ENCODE data around the gene SVIL. TPM values are rescaled to one million over a fixed set of nuclear protein-coding genes. Genes with fewer than 3 reads are reported as not detected.

SVIL gene
- total RNA-seq, 1 donor = 7.8 TPM

DNA sequence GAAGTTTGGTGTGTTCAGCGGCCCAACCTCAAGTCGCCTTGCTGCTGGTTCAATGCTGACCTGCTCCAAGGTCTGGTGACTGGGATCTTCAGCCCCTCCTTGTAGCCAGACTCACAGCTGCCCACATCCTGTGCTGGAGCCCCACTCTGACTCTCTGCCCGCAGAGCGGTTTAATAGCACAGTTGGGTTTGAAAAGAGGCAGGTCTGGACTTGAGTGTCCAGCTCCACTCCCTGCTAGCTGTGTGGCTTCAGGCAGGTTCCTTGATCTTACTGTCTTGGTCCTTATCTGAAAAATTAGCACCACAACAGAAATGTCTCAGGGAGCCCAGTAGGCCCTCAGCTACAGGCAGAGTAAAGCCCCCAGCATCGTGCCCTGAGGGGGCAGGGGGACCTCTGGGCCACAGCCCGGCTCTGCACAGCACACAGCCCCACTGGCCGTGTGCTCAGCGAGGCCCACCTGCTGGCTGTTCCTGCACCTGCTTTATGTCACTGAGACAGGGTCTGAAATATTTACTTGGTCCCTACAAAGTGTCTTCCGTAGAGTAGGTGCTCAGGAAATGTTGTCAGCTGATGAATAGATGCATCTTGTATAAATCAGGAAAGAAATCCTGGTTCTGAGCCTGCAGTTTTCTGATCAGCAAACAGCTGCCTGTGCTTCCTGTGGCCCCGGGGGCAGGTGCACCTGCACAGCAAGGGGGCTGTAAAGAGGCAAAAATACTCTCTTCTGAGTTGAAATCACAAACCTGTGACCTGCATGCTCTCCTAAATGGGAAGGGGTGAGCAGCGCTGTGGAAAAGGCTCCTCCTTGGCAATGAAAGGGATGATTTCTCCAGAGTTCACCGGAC lies 155.5 kb downstream of the SVIL start:
- H3K4me3 ChIP-seq (ENCODE audit: low read depth, low read length) = no peak overlapping the region
- TF ChIP-seq, protein P1, sequence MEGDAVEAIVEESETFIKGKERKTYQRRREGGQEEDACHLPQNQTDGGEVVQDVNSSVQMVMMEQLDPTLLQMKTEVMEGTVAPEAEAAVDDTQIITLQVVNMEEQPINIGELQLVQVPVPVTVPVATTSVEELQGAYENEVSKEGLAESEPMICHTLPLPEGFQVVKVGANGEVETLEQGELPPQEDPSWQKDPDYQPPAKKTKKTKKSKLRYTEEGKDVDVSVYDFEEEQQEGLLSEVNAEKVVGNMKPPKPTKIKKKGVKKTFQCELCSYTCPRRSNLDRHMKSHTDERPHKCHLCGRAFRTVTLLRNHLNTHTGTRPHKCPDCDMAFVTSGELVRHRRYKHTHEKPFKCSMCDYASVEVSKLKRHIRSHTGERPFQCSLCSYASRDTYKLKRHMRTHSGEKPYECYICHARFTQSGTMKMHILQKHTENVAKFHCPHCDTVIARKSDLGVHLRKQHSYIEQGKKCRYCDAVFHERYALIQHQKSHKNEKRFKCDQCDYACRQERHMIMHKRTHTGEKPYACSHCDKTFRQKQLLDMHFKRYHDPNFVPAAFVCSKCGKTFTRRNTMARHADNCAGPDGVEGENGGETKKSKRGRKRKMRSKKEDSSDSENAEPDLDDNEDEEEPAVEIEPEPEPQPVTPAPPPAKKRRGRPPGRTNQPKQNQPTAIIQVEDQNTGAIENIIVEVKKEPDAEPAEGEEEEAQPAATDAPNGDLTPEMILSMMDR (IDR thresholded peaks at IDR 0.05; ENCODE audit: insufficient read depth, low read depth, low read length) = no peak
- DNase-seq (ENCODE audit: low read depth) = no peak

- DNase-seq (ENCODE audit: low read depth) = no peak
- H3K4me3 ChIP-seq (ENCODE audit: low read depth, low read length) = no peak overlapping the region
- TF ChIP-seq, protein P1 (IDR thresholded peaks at IDR 0.05; ENCODE audit: insufficient read depth, low read depth, low read length) = no peak
Measured at GRCh38 chr10:29473406-29474100, 161.2 kb downstream of the SVIL start.

DNA sequence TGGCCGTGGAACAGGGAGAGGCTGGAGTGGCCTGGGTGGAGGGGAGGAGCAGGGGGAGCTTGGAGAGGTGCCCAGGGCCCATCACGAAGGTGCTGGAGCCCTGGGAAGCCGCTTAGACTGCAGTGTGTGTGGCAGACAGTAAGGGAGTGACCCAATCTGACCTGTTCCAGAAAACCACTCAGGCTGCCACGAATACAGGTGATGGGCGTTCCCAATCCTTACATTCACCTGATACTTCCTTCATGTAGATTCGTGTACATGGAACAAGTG lies 161.7 kb downstream of the SVIL start:
- H3K4me3 ChIP-seq (ENCODE audit: low read depth, low read length) = no peak overlapping the region
- DNase-seq (ENCODE audit: low read depth) = no peak
- TF ChIP-seq, protein P1 (IDR thresholded peaks at IDR 0.05; ENCODE audit: insufficient read depth, low read depth, low read length) = no peak

- TF ChIP-seq, protein P1 (IDR thresholded peaks at IDR 0.05; ENCODE audit: insufficient read depth, low read depth, low read length) = no peak
- H3K4me3 ChIP-seq (ENCODE audit: low read depth, low read length) = no peak overlapping the region
- DNase-seq (ENCODE audit: low read depth) = no peak
Measured at GRCh38 chr10:29472301-29473086, 162.3 kb downstream of the SVIL start.

DNA sequence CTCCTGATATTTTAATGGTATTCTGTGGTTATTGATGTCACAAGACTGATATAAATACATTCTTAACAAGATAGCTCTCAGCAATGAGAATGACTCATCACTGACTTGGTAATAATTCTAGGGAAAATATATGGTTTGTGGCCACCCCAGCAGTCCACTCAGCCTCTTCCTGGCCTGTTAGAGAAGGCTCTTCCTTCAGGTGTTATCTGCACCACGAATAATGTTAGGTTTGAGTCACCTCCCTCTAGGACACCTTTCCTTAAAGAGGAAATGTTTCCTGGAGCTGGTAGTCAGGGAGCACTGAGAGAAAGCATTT lies 163.3 kb downstream of the SVIL start:
- TF ChIP-seq, protein P1 (IDR thresholded peaks at IDR 0.05; ENCODE audit: insufficient read depth, low read depth, low read length) = no peak
- no peak overlapping the region for H3K4me3 ChIP-seq (ENCODE audit: low read depth, low read length)
- peak; percentile 94 for DNase-seq (ENCODE audit: low read depth)

- TF ChIP-seq, protein P1 (IDR thresholded peaks at IDR 0.05; ENCODE audit: insufficient read depth, low read depth, low read length) = no peak
- H3K4me3 ChIP-seq (ENCODE audit: low read depth, low read length) = peak overlapping the region; percentile 5
Measured at GRCh38 chr10:29470843-29471543, 163.8 kb downstream of the SVIL start.

More at GRCh38 chr10:29470843-29471543, 163.8 kb downstream of the SVIL start:
- peak; percentile 82 for DNase-seq (ENCODE audit: low read depth)

Measured in fibroblast of villous mesenchyme (primary cell).